Esophagus squamous epithelium (tissue), 4 donors: ENCODE measurements around the gene BBS9.

Source experiments
- POLR2A ChIP-seq, 4 donors: fragments of 450-650 bp; IDR thresholded peaks; one replicate each; pipeline ENCODE4 v1.6.1; 2017; ENCODE audit warnings: antibody characterized with exemption in 4 of 4, mild to moderate bottlenecking in 4 of 4, moderate library complexity in 3 of 4
- TF ChIP-seq, protein P1 (sequence below), 6 experiments: fragments of 450-650 bp in 4 of 6; fragments of 200-600 bp in 2 of 6; sonication (generic) in 2 of 6; IDR thresholded peaks; one replicate each; pipeline ENCODE4 v1.5.1; 2016 to 2019; ENCODE audit warnings: antibody characterized with exemption in 6 of 6, mild to moderate bottlenecking in 4 of 6, moderate library complexity in 4 of 6

DNA sequence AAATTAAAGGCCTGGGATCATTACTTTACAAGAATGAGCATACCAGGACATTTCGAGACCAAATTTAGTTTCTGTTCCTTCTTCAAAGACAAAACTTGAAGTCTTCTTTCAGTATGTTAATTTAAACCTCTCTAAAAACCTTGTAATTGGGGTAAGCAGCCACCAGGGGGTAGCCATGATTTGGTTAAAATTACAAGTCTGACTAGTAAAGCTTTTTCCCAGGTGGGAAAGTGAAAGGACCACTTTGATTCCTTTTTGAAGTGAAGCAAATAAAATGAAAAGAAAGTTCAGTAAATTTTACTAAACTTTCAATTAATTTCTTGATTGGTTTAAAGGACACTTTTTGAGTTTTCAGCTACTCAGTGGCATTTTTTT lies 294.3 kb downstream of the BBS9 start:
- TF ChIP-seq, protein P1, sequence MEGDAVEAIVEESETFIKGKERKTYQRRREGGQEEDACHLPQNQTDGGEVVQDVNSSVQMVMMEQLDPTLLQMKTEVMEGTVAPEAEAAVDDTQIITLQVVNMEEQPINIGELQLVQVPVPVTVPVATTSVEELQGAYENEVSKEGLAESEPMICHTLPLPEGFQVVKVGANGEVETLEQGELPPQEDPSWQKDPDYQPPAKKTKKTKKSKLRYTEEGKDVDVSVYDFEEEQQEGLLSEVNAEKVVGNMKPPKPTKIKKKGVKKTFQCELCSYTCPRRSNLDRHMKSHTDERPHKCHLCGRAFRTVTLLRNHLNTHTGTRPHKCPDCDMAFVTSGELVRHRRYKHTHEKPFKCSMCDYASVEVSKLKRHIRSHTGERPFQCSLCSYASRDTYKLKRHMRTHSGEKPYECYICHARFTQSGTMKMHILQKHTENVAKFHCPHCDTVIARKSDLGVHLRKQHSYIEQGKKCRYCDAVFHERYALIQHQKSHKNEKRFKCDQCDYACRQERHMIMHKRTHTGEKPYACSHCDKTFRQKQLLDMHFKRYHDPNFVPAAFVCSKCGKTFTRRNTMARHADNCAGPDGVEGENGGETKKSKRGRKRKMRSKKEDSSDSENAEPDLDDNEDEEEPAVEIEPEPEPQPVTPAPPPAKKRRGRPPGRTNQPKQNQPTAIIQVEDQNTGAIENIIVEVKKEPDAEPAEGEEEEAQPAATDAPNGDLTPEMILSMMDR (IDR thresholded peaks at IDR 0.05): peak in 1 of 6 experiments; percentile 48
- no peak for TF ChIP-seq POLR2A (IDR thresholded peaks at IDR 0.05)
